DND-41 (cell line): ENCODE results near the gene CPEB4.

Experiments
- CTCF ChIP-seq: IDR thresholded peaks from 2 replicates; pipeline ENCODE4 v1.5.1; 2012; ENCODE audit warnings: borderline replicate concordance, low read length, moderate library complexity, mild to moderate bottlenecking; ENCODE audit not compliant: poor library complexity, severe bottlenecking; ENCODE audit errors: extremely low read depth
- EZH2 ChIP-seq: IDR thresholded peaks from 3 replicates; pipeline ENCODE4 v1.6.1; 2012; ENCODE audit warnings: borderline replicate concordance, low read depth, mild to moderate bottlenecking, moderate library complexity, low read length, inconsistent platforms; ENCODE audit not compliant: severe bottlenecking

- TF ChIP-seq CTCF, result peak; percentile 48
- no peak for TF ChIP-seq EZH2
These were observed 37.4 kb downstream of the CPEB4 start for GRCh38 chr5:173925449-173926071.
